ENCODE data around the gene FRMD3. TPM values are rescaled to one million over a fixed set of nuclear protein-coding genes. Genes with fewer than 3 reads are reported as not detected.

Gene FRMD3
- total RNA-seq, 1 experiment from 2014 or later: 0.55 TPM

DNA sequence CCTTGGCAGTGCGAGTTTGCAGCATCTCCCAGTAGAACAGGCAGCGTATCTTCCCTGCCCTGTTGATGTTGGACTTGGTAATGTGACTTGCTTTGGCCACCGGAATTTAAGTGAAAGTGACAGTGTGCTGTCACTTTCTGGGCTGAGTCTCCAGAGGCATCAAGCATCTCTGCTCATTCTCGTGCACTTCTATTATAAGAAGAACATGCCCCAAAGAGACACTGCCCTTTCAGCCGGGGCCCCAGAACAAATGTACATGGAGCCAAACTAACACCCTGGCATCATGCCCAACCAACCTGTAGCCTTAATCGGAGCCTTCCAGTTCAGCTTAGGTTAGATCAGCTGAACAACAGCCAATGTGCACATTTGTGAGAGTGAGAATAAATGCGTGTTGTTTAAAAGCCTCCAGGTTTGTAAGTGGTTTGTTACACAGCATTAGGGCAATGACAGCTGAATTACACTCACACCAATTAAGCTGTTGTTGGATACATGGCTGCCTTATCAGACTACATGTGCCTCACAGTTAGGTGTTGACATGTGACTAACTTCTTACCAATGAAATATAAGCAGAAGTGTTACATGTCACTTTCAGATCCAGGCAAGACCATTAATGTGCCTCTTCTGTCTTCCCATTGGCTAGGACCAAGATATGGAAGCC, 22.1 kb upstream of the FRMD3 start:
- H3K27me3 Mint-ChIP-seq (ENCODE audit: low read depth): peaks cover 2% of the 10 kb centered on the region; the same call in 1 of the 2 replicates
- Histone ChIP-seq H3K27me3 (ENCODE audit: insufficient read depth, low read length) (no peaks in the 10 kb centered on the region), H3K23me2 (ENCODE audit: insufficient read length, low read depth, low read length, poor library complexity, severe bottlenecking) (no peaks in the 10 kb centered on the region), H2BK12ac (ENCODE audit: insufficient read length, low read depth, low read length) (no peak overlapping the region), H4K8ac (replicated peaks; ENCODE audit: insufficient read length, low read depth, low read length) (no peak overlapping the region), H3T11ph (ENCODE audit: low read length) (no peak overlapping the region), H2BK20ac (ENCODE audit: low read depth, low read length, poor library complexity, severe bottlenecking) (no peak overlapping the region), H4K5ac (ENCODE audit: insufficient read length, low read depth, low read length) (no peak overlapping the region), H2AFZ (ENCODE audit: low read length) (no peak overlapping the region), H2AK5ac (ENCODE audit: insufficient read length, low read length) (no peak overlapping the region), H2BK120ac (ENCODE audit: low read depth, low read length, poor library complexity, severe bottlenecking) (no peak overlapping the region), H3K9me3 (ENCODE audit: control insufficient read depth, low read depth, low read length) (no peaks in the 10 kb centered on the region), H3K4me1 (ENCODE audit: insufficient read depth, low read length) (no peaks in the 10 kb centered on the region), H4K91ac (ENCODE audit: insufficient read length, low read depth, low read length) (no peak overlapping the region), H3K4me2 (ENCODE audit: insufficient read depth, insufficient read length, low read length) (no peak overlapping the region), H2BK5ac (ENCODE audit: insufficient read length, low read length) (no peak overlapping the region), H3K79me2 (ENCODE audit: insufficient read depth, low read length) (no peaks in the 10 kb centered on the region), H3K23ac (ENCODE audit: insufficient read length, low read depth, low read length) (no peak overlapping the region), H3K14ac (ENCODE audit: insufficient read depth, low read length) (no peak overlapping the region), H3K9ac (ENCODE audit: extremely low read depth, insufficient read length, low read length) (no peak overlapping the region), H3K79me1 (ENCODE audit: insufficient read depth, low read depth, low read length, poor library complexity, severe bottlenecking) (no peaks in the 10 kb centered on the region), H3K4ac (ENCODE audit: low read depth, low read length) (no peak overlapping the region), H3K27ac (ENCODE audit: insufficient read length, low read depth, low read length) (no peak overlapping the region), H4K20me1 (ENCODE audit: control insufficient read depth, insufficient read depth, insufficient read length) (no peaks in the 10 kb centered on the region), H3K56ac (ENCODE audit: insufficient read length, low read depth, low read length) (no peak overlapping the region), H2BK15ac (ENCODE audit: low read depth, low read length) (no peak overlapping the region), H3K18ac (ENCODE audit: insufficient read length, low read depth, low read length) (no peak overlapping the region)
- no peaks in the 10 kb centered on the region for H3K4me1 Mint-ChIP-seq
- peaks cover 0 to 1% of the 10 kb centered on the region in 2 experiments; a peak in 1 of 5 replicates for H3K9me3 Mint-ChIP-seq
- H3K36me3 Mint-ChIP-seq (ENCODE audit: insufficient read depth in 1 of 3, low read depth in 3 of 3): no peaks in the 10 kb centered on the region; a peak in 1 of 7 replicates
- TF ChIP-seq, protein P1, sequence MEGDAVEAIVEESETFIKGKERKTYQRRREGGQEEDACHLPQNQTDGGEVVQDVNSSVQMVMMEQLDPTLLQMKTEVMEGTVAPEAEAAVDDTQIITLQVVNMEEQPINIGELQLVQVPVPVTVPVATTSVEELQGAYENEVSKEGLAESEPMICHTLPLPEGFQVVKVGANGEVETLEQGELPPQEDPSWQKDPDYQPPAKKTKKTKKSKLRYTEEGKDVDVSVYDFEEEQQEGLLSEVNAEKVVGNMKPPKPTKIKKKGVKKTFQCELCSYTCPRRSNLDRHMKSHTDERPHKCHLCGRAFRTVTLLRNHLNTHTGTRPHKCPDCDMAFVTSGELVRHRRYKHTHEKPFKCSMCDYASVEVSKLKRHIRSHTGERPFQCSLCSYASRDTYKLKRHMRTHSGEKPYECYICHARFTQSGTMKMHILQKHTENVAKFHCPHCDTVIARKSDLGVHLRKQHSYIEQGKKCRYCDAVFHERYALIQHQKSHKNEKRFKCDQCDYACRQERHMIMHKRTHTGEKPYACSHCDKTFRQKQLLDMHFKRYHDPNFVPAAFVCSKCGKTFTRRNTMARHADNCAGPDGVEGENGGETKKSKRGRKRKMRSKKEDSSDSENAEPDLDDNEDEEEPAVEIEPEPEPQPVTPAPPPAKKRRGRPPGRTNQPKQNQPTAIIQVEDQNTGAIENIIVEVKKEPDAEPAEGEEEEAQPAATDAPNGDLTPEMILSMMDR (conservative IDR thresholded peaks at IDR 0.05): no peak
- no peak overlapping the region for H3K4me3 Mint-ChIP-seq
- no CpG with 5 or more reads among the region's 7 CpGs for WGBS (ENCODE audit: extremely low coverage, insufficient read length, low lambda C conversion rate)
- DNase-seq: no peak
- H3K27ac Mint-ChIP-seq: no peak overlapping the region

All from H9 (cell line).